Liver (tissue), 3 donors: ENCODE measurements around the gene CHRM4.

Experiments
- JUND ChIP-seq, 2 donors: IDR thresholded peaks; 2 replicates each; pipeline ENCODE4 v1.6.1; 2016; ENCODE audit warnings: antibody characterized with exemption in 2 of 2
- SP1 ChIP-seq: IDR thresholded peaks from 2 replicates; pipeline ENCODE4 v1.6.1; 2018; ENCODE audit warnings: antibody characterized with exemption, mild to moderate bottlenecking
- TF ChIP-seq, protein P1 (sequence below): fragments of 150-350 bp; IDR thresholded peaks from 2 replicates; pipeline ENCODE4 v1.5.1; 2017; ENCODE audit warnings: improper control_type of control experiment, low read depth, low read length; ENCODE audit not compliant: missing input control
- TF ChIP-seq, protein P2 (sequence below): IDR thresholded peaks from 2 replicates; pipeline ENCODE4 v1.6.1; 2016; ENCODE audit warnings: antibody characterized with exemption
- donor health status: healthy.
- donor health status: healthy.

DNA sequence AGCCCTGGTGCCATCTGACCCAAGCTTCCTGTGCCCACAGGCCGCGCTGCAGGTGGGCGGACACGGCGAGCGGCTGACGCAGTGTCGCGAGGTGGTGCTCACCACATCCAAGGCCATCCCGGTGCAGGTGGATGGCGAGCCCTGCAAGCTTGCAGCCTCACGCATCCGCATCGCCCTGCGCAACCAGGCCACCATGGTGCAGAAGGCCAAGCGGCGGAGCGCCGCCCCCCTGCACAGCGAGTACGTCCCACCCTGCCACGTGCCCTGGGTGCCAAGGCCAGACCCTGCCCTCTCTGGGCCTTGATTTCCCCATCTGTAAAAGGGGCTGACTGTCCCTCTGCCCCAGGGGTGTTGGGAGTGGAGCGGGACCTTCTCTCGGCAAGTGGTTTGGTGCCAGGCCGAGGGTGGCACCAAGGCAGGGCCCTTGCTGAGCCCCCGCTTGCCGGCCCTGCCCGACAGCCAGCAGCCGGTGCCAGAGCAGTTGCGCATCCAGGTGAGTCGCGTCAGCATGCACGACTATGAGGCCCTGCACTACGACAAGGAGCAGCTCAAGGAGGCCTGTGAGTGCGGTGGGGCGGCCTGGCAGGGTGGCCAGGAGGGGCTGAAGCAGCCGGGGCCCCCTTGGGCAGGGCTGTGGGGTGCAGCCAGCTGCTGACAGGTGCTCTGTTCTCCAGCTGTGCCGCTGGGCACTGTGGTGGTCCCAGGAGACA is 16.0 kb downstream of the CHRM4 start:
- TF ChIP-seq, protein P1, sequence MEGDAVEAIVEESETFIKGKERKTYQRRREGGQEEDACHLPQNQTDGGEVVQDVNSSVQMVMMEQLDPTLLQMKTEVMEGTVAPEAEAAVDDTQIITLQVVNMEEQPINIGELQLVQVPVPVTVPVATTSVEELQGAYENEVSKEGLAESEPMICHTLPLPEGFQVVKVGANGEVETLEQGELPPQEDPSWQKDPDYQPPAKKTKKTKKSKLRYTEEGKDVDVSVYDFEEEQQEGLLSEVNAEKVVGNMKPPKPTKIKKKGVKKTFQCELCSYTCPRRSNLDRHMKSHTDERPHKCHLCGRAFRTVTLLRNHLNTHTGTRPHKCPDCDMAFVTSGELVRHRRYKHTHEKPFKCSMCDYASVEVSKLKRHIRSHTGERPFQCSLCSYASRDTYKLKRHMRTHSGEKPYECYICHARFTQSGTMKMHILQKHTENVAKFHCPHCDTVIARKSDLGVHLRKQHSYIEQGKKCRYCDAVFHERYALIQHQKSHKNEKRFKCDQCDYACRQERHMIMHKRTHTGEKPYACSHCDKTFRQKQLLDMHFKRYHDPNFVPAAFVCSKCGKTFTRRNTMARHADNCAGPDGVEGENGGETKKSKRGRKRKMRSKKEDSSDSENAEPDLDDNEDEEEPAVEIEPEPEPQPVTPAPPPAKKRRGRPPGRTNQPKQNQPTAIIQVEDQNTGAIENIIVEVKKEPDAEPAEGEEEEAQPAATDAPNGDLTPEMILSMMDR: no peak
- TF ChIP-seq JUND (IDR thresholded peaks at IDR 0.05) (no peak), SP1 (no peak)
- TF ChIP-seq, protein P2, sequence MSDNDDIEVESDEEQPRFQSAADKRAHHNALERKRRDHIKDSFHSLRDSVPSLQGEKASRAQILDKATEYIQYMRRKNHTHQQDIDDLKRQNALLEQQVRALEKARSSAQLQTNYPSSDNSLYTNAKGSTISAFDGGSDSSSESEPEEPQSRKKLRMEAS: no peak
